Mucosa of rectum (tissue), 2 donors: Measurements from ENCODE around the gene DNAH17.

Experiments used
- H3K27ac ChIP-seq, 2 donors: one replicate each; pipeline ENCODE4 v1.7.0; 2013; ENCODE audit warnings: inconsistent platforms in 2 of 2, low read depth in 2 of 2, low read length in 2 of 2
- H3K27me3 ChIP-seq, 2 donors: one replicate each; pipeline ENCODE4 v1.7.0; 2013; ENCODE audit warnings: low read length in 2 of 2; ENCODE audit not compliant: control insufficient read depth in 2 of 2, insufficient read depth in 2 of 2
- H3K36me3 ChIP-seq, 2 donors: one replicate each; pipeline ENCODE4 v1.7.0; 2013; ENCODE audit warnings: low read length in 2 of 2; ENCODE audit not compliant: control insufficient read depth in 2 of 2, insufficient read depth in 2 of 2
- H3K4me1 ChIP-seq, 2 donors: one replicate each; pipeline ENCODE4 v1.7.0; 2013; ENCODE audit warnings: low read length in 2 of 2, mild to moderate bottlenecking in 1 of 2; ENCODE audit not compliant: control insufficient read depth in 2 of 2, insufficient read depth in 2 of 2
- H3K4me3 ChIP-seq, 2 donors: one replicate each; pipeline ENCODE4 v1.7.0; 2013; ENCODE audit warnings: low read length in 2 of 2
- H3K9ac ChIP-seq, 2 donors: one replicate each; pipeline ENCODE4 v1.7.0; 2013; ENCODE audit warnings: low read length in 2 of 2, low read depth in 1 of 2, mild to moderate bottlenecking in 1 of 2
- H3K9me3 ChIP-seq, 2 donors: one replicate each; pipeline ENCODE4 v1.7.0; 2013; ENCODE audit warnings: low read length in 2 of 2; ENCODE audit not compliant: control insufficient read depth in 2 of 2
- donor health status: healthy.
- donor health status: Normal muscosa, but diverticular disease.

DNAH17 gene

GRCh38 chr17:78490156-78490555 lies 87.0 kb downstream of the DNAH17 start:
- no peaks in the 10 kb centered on the region for H3K27me3 ChIP-seq

GRCh38 chr17:78488867-78489634 lies 88.1 kb downstream of the DNAH17 start:
- Histone ChIP-seq H3K9me3 (no peaks in the 10 kb centered on the region), H3K9ac (no peak overlapping the region), H3K27me3 (no peaks in the 10 kb centered on the region), H3K4me3 (no peak overlapping the region), H3K4me1 (peaks cover 5 to 9% of the 10 kb centered on the region in 2 donors), H3K27ac (no peak overlapping the region), H3K36me3 (no peaks in the 10 kb centered on the region)

More at GRCh38 chr17:78490156-78490555, 87.0 kb downstream of the DNAH17 start:
- H3K4me1 ChIP-seq, result peaks cover 0 to under 1% of the 10 kb centered on the region in 2 donors
- H3K4me3 ChIP-seq, result no peak overlapping the region
- H3K36me3 ChIP-seq, result no peaks in the 10 kb centered on the region
- no peak overlapping the region for H3K27ac ChIP-seq
- H3K9ac ChIP-seq, result no peak overlapping the region
- no peaks in the 10 kb centered on the region for H3K9me3 ChIP-seq

GRCh38 chr17:78488156-78488555 lies 89.0 kb downstream of the DNAH17 start:
- H3K36me3 ChIP-seq, result no peaks in the 10 kb centered on the region
- no peak overlapping the region for H3K27ac ChIP-seq
- no peak overlapping the region for H3K4me3 ChIP-seq
- H3K4me1 ChIP-seq, result peaks cover 5 to 9% of the 10 kb centered on the region in 2 donors
- H3K9me3 ChIP-seq, result no peaks in the 10 kb centered on the region
- H3K27me3 ChIP-seq, result no peaks in the 10 kb centered on the region
- no peak overlapping the region for H3K9ac ChIP-seq

DNA sequence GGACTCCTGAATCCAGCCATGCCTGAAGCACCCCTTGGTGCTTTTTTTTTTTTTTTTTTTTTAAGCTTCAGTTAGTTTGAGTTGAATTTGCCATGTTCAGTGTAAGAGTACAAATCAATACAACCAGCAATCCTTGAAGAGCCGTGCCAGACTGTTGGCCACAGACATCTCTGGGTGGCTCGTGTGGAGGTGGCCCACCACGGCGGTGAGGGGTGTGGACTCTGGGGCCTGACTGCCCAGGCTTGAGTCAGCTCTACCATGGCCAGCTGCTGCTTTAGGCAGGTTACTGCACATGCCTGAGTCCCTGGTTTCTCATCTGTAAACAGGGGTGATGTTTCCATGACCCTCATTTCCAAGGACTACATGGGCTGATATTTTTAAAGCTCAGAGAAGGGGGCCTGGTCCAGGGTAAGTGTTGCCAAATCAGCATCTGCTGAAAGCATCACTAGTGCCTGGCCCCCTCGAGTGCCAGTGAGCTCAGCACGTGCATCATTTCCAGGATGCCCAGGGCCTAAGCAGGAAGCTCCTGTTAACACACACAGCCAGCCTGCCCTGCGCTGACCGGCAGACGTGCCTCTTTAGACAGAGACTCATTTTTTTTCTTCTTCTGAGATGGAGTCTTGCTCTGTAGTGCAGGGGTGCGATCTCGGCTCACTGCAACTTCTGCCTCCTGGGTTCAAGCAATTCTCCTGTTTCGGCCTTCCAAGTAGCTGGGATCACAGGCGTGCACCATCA lies 90.1 kb downstream of the DNAH17 start:
- Histone ChIP-seq H3K27me3 (no peaks in the 10 kb centered on the region), H3K4me3 (no peak overlapping the region), H3K4me1 (peaks cover 5 to 9% of the 10 kb centered on the region in 2 donors), H3K9me3 (no peaks in the 10 kb centered on the region), H3K27ac (no peak overlapping the region), H3K9ac (no peak overlapping the region), H3K36me3 (no peaks in the 10 kb centered on the region)

DNA sequence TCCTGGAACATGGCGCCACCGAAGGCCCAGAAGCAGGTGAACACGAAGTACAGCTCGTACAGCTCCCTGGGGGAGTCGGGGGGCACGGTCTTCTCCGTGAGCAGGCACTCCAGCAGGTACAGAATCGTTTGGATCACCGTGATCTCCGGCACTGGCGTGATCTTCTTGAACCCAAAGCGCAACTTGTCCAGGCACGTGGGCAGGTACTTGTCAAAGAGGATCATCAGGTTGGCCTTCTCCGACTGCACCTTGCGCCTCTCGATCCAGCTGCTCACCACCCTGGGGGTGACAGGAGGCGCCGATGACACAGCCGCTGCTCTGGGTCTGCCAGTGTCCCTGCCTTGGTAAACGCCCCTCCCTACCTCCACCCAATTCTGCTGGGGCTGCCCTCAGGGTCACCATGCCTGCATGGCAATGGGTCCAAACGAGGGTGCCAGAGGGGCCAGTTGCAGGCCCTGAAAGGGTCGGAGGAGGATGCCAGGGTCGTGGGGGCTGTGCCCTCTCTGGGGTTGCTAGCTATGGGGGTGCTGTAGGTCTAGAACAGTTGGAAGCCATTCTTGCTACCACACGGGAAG lies 90.9 kb downstream of the DNAH17 start:
- Histone ChIP-seq H3K27ac (no peak overlapping the region), H3K9me3 (no peaks in the 10 kb centered on the region), H3K36me3 (no peaks in the 10 kb centered on the region), H3K9ac (no peak overlapping the region), H3K4me3 (no peak overlapping the region), H3K4me1 (peaks cover 5 to 9% of the 10 kb centered on the region in 2 donors), H3K27me3 (no peaks in the 10 kb centered on the region)

- Histone ChIP-seq H3K9ac (no peak overlapping the region), H3K4me1 (peaks cover 5 to 9% of the 10 kb centered on the region in 2 donors), H3K9me3 (no peaks in the 10 kb centered on the region), H3K36me3 (no peaks in the 10 kb centered on the region), H3K27me3 (no peaks in the 10 kb centered on the region), H3K4me3 (no peak overlapping the region), H3K27ac (no peak overlapping the region)
Measured at GRCh38 chr17:78485290-78486168, 91.7 kb downstream of the DNAH17 start.

DNA sequence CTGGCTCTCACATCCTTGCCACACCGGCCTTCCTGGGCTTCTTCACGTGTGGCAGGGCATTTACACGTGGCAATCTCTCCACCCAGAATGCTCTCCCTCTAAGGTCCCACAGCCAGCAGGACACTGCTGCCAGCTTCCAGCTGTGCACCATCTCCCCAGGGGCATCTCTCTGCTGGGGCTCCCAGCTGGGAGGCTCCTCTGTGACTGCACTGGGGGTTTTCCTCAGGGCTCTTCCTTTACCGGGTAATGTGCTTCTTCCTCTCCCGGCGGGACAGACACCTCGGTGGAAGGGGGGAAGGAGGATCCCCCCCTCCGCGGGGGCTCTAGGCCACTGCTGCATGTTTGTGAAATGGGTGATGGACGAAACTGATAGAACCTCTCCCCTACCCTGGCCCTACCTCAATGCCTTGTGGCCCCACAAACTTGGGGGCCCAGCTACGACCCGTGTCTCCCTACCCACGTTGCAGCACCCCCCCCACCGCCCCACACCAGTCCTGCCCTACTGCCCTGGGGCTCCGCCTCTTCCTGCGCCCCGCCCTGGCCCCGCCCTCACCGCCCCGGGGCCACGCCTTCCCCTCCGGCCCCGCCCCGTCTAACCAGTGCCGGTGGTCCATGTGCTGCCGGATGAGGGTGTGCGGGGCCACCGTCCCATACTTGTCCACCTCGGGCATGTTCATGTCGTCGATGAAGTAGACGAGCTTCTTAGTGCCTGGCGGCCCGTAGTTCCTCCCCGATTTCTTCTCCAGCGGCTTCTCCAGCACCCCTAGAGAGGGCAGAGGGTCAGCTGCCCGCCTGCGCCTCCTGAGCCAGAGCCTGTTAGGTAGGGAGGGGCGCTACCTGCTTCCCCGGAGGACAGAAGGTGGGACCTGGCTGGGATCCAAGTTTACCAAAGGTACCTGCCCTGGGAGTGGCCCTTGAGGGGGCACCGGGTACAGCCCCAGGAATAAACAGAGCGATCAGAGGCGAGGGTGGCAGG lies 92.6 kb downstream of the DNAH17 start:
- H3K27ac ChIP-seq, result no peak overlapping the region
- no peaks in the 10 kb centered on the region for H3K36me3 ChIP-seq
- no peaks in the 10 kb centered on the region for H3K9me3 ChIP-seq
- no peaks in the 10 kb centered on the region for H3K27me3 ChIP-seq
- peak overlapping the region; percentile 50 to 56 for H3K4me3 ChIP-seq
- peaks cover 5 to 9% of the 10 kb centered on the region in 2 donors for H3K4me1 ChIP-seq
- peak overlapping the region in 1 of 2 donors; percentile 39 for H3K9ac ChIP-seq

DNA sequence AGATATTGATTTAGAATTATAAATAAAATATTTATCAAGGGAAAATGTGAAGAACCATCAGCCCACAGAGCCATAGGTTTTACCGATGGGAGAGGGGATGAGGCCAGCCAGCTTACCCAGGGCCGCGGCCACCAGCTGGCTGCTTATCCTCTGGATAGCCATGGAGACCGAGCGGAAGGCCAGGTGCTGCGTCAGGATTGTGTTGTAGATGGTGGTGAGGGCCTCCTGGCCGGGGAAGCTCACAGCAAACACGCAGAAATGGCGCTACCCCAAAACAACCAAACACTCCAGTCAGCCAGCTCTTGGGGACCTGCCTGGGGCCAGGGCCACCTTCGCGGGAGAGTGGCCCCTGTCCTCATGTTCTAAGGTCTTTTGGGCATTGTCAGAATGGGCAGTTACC lies 97.8 kb downstream of the DNAH17 start:
- Histone ChIP-seq H3K4me1 (peaks cover 3% of the 10 kb centered on the region in 2 donors), H3K27me3 (no peaks in the 10 kb centered on the region), H3K9ac (no peak overlapping the region), H3K27ac (no peak overlapping the region), H3K9me3 (no peaks in the 10 kb centered on the region), H3K36me3 (no peaks in the 10 kb centered on the region), H3K4me3 (no peak overlapping the region)

DNA sequence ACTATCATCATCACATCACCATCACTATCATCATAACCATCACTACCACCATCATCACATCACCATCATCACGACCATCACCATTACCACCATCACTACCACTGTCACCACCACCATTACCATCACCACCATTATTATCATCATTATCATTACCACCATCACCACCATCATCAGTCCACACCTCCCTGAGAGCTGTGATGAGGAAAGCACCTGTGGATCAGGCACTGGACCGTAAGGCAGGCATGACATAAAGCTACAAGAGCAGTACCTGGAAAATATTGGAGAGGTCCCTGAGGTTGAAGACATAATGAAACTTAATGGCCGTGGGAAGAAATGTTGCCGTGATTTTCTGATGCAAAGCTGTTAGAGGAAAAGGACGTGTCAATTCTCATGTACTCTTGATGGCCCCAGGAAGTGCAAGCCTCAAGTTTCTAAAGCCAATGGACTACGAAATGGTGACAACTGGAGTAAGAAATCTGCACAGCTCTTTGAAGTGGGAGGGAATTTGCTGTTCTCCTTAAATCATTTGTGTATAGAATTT lies 98.4 kb downstream of the DNAH17 start:
- no peak overlapping the region for H3K27ac ChIP-seq
- H3K4me3 ChIP-seq, result no peak overlapping the region
- H3K36me3 ChIP-seq, result no peaks in the 10 kb centered on the region
- H3K27me3 ChIP-seq, result peaks cover 0 to 2% of the 10 kb centered on the region in 2 donors
- no peak overlapping the region for H3K9ac ChIP-seq
- H3K4me1 ChIP-seq, result no peaks in the 10 kb centered on the region
- H3K9me3 ChIP-seq, result no peaks in the 10 kb centered on the region
